Neural cell (in vitro differentiated cells): ENCODE data around the gene NEURL3.

Experiments
- EZH2 ChIP-seq: fragments of 200-600, 300-800 bp; shearing (Covaris generic), sonication (generic); IDR thresholded peaks from 2 replicates; pipeline ENCODE4 v1.6.1; 2014; ENCODE audit warnings: antibody characterized with exemption, low read length, borderline replicate concordance, mild to moderate bottlenecking; ENCODE audit not compliant: insufficient read depth, poor library complexity, severe bottlenecking
- POLR2AphosphoS5 ChIP-seq: IDR thresholded peaks from 2 replicates; pipeline ENCODE4 v1.6.1; 2012
- TF ChIP-seq, protein P1 (sequence below): fragments of 450-650 bp; IDR thresholded peaks from 2 replicates; pipeline ENCODE4 v1.5.1; 2014; ENCODE audit warnings: antibody characterized with exemption, mild to moderate bottlenecking, moderate library complexity; ENCODE audit not compliant: poor library complexity, severe bottlenecking

DNA sequence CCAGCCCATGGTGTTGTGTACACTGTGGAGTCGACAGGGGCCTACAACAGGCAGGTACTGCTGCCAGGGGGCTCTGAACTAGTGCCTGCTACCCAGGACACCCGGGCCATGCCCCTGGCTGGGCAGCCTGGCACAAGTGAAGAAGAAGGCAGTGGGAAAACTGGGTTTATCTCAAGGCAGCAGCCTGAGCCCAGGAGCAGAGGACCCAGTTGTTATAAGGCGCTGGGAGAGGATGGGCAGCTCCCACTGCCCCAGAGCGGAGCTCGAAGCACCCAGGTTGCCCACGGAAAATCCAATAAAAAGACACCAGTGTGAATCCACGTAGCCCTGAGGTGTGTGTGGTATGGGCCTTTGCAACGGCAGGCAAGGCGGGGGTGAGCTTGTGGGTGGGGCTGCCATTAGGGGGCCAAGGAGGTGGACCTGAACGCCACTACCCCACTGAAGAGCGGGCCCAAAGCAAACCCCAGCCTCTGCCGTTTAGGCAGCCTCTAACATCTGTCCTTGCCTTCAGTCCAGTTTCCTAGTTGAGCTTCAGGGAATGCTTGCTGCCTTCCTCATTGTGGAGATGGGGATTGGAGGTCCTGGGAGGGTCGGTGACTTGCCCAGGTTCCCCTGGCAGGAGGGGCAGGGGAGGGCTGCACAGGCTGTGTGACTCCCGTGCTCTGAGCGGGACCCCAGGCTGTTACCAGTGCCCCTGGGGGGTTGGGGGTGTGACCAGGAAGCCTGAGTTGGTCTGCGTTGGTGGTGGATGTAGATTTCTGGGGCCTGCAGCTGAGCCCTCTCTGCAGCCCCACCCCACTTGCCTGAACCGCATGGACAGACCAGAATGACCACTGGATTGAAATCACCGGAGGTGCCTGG lies 47.4 kb upstream of the NEURL3 start:
- TF ChIP-seq, protein P1, sequence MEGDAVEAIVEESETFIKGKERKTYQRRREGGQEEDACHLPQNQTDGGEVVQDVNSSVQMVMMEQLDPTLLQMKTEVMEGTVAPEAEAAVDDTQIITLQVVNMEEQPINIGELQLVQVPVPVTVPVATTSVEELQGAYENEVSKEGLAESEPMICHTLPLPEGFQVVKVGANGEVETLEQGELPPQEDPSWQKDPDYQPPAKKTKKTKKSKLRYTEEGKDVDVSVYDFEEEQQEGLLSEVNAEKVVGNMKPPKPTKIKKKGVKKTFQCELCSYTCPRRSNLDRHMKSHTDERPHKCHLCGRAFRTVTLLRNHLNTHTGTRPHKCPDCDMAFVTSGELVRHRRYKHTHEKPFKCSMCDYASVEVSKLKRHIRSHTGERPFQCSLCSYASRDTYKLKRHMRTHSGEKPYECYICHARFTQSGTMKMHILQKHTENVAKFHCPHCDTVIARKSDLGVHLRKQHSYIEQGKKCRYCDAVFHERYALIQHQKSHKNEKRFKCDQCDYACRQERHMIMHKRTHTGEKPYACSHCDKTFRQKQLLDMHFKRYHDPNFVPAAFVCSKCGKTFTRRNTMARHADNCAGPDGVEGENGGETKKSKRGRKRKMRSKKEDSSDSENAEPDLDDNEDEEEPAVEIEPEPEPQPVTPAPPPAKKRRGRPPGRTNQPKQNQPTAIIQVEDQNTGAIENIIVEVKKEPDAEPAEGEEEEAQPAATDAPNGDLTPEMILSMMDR: no peak
- no peak for TF ChIP-seq EZH2
- no peak for TF ChIP-seq POLR2AphosphoS5
